NK-92 treated with Interleukin-12 subunit alpha and Interleukin-12 subunit beta, amount 100 ng/mL, for 24 hours (cell line): ENCODE measurements around the gene MAN2B1.
"Not testable (repeated sequence)": the region's sequence is repeated elsewhere in the genome, so short reads cannot be mapped to it uniquely, and the experiment has no call there.

ENCODE experiments used
- DNase-seq: peaks from one replicate; lab custom pipeline; 2025; lab: John Stamatoyannopoulos, UW

MAN2B1 gene

DNA sequence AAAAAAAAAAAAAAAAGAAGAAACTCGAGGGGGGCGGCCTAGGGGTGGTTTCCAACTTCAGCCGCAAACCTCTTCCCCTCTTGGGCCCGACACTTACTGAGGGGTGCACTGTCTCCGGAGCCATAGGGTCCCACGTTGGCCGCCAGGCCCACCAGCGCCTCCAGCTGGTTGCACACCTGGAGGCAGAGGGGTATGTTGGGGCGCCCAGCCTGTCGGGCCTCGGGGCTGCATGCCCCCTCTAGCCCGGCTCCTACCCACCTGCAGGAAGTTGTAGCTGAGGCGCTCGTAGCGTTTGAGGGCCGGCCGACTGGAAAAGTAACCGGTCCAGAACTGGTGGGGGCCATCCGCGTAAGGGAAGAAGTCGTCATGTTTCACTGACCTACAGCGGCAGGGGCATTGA lies 8.6 kb downstream of the MAN2B1 start:
- DNase-seq: no peak

DNA sequence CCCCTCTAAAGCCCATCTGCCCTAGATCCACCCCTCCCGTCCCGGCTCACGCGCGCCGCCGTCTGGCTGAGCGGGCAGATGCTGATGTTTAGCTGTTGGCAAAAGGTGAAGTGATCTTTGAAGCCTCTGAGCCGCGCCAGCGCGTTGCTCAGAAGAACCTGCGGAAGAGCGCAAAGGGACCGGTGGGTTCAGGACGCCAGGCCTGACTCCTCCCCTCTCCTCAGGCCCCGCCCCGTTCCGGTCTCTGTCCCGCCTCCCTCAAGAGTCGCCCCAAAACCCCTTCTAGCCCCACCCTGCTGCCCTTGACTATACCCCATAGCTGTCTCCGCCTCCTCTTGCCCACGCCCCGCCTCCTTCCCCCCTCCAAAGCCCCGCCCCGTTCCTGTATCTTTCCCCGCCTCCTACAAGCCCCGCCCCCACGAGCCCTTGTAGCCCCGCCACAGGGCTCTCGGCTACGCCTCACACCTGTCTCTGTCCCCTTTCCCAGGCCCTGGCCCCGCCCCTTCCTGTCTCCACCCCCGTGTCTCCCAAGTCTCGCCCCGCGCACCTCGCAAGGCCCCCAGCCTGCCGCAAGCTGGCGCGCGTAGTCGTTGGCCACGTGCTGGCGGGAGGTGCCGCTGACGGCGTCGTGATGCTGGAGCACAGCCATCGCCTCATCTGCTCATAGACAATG lies 9.5 kb downstream of the MAN2B1 start:
- no peak for DNase-seq

GRCh38 chr19:12655546-12655945 lies 11.0 kb downstream of the MAN2B1 start:
- DNase-seq: no peak

- DNase-seq: no peak
These were observed 14.3 kb downstream of the MAN2B1 start for GRCh38 chr19:12652219-12652618.

GRCh38 chr19:12649941-12650340 lies 16.6 kb downstream of the MAN2B1 start:
- DNase-seq: no peak

DNA sequence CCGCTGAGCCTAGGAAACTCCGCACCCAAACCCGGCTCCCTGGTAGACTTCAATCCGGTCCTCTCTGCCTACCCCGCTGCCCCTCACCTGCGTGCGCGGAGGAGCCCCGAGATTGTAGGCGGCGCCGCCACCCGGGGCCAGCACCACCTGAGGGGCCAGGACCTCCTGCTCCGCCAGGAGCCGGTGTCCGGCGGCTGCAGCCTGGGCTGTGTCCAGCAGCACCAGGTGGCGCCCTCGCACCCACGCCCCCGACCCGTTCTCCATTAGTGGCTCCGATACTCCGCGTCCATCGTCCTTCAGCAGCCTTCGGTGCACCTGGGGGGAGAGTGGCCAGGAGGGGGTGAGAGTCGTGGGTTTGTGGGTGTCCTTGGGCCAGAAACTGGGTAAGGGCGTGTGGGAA lies 18.5 kb downstream of the MAN2B1 start:
- no peak for DNase-seq

GRCh38 chr19:12647490-12648071 lies 19.0 kb downstream of the MAN2B1 start:
- DNase-seq: no peak

- no peak for DNase-seq
These were observed 19.5 kb downstream of the MAN2B1 start for GRCh38 chr19:12647047-12647446.

DNA sequence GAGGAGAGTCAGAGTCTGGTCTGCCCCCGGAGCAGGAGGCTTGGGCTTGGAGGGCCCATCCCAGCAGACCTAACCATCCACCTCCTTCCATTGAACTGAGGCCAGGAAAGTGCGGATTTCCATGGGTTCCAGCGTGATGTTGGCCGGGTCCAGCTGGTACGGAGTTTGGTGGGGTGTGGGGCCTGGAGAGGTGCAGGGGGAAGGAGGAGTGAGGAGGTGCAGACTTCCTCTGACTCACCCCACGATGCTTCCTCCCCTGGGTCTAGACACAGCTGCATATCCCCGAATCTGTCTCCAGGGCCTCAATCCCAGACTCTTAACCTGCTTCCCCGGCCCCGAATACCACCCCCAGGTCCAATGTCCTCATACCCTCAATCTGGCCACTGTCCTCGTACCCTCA lies 20.0 kb downstream of the MAN2B1 start:
- DNase-seq: no peak

DNA sequence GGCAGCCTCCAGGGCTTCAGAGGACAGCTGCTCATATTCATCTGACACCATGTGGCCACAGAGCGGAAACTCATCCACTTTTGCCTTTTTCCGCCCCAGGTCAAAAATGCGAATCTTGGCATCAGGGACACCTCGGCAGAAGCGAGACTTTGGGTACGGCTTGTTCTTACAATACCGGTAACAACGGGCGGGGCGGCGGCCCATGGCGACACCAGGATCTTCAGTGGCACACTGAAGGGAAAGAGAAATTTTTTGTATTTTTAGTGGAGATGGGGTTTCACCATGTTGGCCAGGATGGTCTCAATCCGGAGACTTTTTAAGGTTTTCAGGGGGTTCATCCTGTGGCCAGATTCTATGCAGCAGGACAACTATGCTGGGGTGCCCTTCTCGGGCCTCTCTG lies 22.8 kb downstream of the MAN2B1 start:
- not testable (repeated sequence) for DNase-seq

DNA sequence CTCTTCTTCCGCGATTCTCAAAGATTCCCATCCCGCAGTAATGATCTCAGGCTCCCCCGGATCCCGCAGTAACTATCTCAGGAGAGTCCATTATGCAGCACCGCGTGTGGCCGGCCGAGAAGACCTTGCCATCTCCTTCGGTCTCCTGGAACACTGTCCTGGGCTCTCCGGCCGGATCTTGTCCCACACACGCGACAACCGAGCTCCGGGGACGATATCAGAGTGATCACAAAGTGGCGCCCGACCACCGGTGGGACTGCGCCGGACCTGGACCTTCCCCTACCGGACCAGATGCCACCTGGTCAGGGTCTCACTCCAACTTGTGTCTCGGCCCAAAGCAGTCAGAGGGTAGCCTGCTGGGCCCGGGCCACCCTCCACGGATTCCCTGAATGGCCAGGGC lies 24.0 kb downstream of the MAN2B1 start:
- DNase-seq: no peak

GRCh38 chr19:12641456-12641855 lies 25.1 kb downstream of the MAN2B1 start:
- DNase-seq: no peak

DNA sequence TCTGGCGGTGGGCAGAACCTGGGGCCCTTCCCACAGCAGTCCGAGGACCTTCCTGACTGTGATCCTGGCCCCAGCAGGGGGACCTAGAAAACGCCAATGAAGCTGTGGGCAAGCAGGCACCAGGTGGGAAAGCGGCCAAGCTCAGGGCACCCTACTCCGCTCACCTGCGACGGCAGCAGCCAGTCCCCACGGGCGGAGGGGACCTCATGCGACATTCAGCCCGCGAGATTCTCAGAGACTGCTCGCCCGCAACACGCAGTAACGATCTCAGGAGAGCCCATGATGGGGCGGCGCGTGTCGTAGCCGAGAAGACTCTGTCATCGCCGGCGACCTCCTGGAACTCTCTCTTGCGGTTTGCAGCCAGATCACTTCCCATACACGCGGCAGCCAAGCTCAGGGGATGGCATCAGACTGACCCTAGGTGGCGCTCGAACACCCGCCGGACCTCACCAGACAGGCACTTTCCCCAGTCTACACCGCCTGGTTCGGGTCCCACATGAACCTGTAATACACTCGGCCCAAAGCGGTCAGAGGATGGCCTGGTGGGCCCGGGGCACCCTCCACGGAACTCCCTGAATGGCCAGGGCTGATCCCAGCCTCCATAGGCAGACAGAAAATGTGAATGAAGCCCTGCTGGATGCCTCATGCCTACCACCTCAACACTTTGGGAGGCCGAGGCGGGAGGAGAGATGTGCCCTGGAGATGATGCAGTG lies 26.5 kb downstream of the MAN2B1 start:
- no peak for DNase-seq

GRCh38 chr19:12638611-12639182 lies 27.8 kb downstream of the MAN2B1 start:
- DNase-seq: no peak

DNA sequence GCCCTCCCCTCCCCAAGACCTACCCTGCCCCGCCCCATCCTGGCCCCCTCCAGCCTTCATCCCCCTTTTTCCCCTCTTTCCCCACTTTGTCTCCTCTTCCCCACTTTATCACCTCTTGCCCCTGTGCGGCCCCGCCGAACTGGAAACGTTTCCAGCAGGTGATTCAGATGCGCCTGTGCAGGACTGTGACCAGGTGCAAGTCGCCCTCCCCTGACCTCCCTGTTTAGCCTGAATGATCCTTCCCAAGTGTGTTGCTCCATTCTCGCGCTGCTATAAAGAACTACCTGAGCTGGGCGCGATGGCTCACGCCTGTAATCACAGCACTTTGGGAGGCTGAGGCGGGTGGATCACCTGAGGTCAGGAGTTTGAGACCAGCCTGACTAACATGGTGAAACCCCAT lies 29.9 kb downstream of the MAN2B1 start:
- no peak for DNase-seq

- DNase-seq: no peak
These were observed 37.3 kb downstream of the MAN2B1 start for GRCh38 chr19:12629215-12629614.

- DNase-seq: no peak
These were observed 38.2 kb downstream of the MAN2B1 start for GRCh38 chr19:12628040-12629022.

DNA sequence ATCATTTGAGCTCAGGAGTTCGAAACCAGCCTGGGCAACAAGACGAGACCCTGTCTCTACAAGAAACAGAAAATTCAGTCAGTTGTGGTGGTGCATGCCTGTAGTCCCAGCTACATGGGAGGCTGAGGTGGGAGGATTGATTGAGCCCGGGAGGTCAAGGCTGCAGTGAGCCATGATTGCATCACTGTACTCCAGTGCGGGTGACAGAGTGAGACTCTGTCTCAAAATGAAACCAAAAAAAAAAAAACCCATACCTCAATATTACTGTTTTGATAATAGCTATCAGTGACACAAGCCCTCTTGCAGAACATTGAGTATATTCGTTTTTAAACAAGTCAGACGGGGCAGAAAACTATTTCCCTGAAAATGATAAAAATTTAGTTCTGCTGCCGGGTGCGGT lies 39.6 kb downstream of the MAN2B1 start:
- no peak for DNase-seq

GRCh38 chr19:12623361-12624031 lies 43.0 kb downstream of the MAN2B1 start:
- DNase-seq: no peak

GRCh38 chr19:12621253-12622024 lies 45.1 kb downstream of the MAN2B1 start:
- DNase-seq: not testable (repeated sequence)

DNA sequence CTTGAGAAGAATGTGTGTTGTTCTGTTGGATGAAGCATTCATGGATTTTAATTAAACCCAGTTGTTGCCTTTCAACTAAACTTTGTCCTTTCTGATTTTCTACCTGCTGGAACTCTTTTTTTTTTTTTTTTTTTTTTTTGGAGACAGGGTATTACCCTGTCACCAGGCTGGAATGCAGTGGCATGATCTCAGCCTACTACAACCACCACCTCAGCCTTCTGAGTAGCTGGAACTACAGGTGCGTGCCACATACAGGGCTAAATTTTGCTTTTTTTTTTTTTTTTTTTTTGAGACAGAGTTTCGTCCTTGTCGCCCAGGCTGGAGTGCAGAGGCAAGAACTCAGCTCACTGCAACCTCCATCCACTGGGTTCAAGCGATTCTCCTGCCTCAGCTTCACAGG lies 48.9 kb downstream of the MAN2B1 start:
- DNase-seq: no peak
